ENCODE data around the gene DMBT1. TPM values are rescaled to one million over a fixed set of nuclear protein-coding genes. Genes with fewer than 3 reads are reported as not detected.

Gene DMBT1
- total and polyA plus RNA-seq, 2 of the 4 experiments (the other 2 are of a cell fraction): under 0.01 TPM; not detected in 1

DNA sequence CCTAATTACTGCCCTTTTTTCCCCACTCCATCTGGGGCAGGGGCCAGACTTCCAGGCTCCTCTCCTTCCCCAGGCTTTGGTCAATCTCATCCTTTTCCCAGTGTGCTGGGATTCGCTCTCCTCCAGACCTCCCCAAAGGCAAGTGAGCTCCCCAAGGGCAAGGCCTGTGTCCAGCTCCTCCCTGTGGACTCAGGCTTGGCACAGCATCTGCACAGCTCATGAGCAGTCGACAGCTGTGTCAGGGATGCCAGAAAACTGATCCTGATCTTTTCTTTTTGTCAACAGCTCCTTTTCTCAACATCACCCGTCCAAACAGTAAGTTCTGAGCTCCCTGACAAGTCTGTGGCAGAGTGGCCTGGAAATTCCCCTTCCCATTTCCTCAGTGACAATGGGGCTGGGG, 72.0 kb downstream of the DMBT1 start:
- WGBS, 2 experiments (ENCODE audit: extremely low coverage in 2 of 2, insufficient read length in 1 of 2): no CpG with 5 or more reads among the region's 3 CpGs
- H3K27ac ChIP-seq (ENCODE audit: insufficient read depth, low read length): no peak overlapping the region

More for the DNA sequence above, 72.0 kb downstream of the DMBT1 start:
- Histone ChIP-seq H3K4me2 (ENCODE audit: low read depth, low read length) (no peak overlapping the region), H3K4me1 (ENCODE audit: control insufficient read depth, insufficient read depth, low read length) (no peaks in the 10 kb centered on the region), H3K9me3 (ENCODE audit: control insufficient read depth, insufficient read depth, low read length) (no peaks in the 10 kb centered on the region), H3K9ac (ENCODE audit: low read depth, low read length) (no peak overlapping the region), H3K18ac (ENCODE audit: low read depth, low read length) (no peak overlapping the region), H4K20me1 (ENCODE audit: insufficient read depth, low read length) (no peaks in the 10 kb centered on the region), H3K79me1 (ENCODE audit: low read depth in 1 of 2, low read length in 2 of 2) (no peaks in the 10 kb centered on the region), H3K23ac (ENCODE audit: low read depth, low read length) (no peak overlapping the region), H2AK5ac (ENCODE audit: low read depth, low read length) (no peak overlapping the region), H2BK120ac (ENCODE audit: low read depth, low read length) (no peak overlapping the region), H3K56ac (ENCODE audit: extremely low read depth, insufficient read depth, low read length) (no peak overlapping the region), H3K36me3 (ENCODE audit: control insufficient read depth, insufficient read depth, low read length) (no peaks in the 10 kb centered on the region), H3K4ac (ENCODE audit: low read depth, low read length) (no peak overlapping the region), H2BK20ac (ENCODE audit: low read depth, low read length) (no peak overlapping the region), H4K5ac (ENCODE audit: low read depth, low read length) (no peak overlapping the region), H3K27me3 (ENCODE audit: control insufficient read depth, insufficient read depth, low read length) (no peaks in the 10 kb centered on the region), H3K4me3 (ENCODE audit: insufficient read depth, low read depth, low read length) (no peak overlapping the region), H2AK9ac (replicated peaks; ENCODE audit: low read depth, low read length, poor library complexity) (no peak overlapping the region), H2BK5ac (ENCODE audit: low read depth, low read length, poor library complexity, severe bottlenecking) (no peak overlapping the region), H3K14ac (replicated peaks; ENCODE audit: low read depth, low read length) (no peak overlapping the region), H3K9me1 (ENCODE audit: insufficient read depth, low read length) (no peaks in the 10 kb centered on the region), H2BK15ac (ENCODE audit: low read depth, low read length) (no peak overlapping the region), H4K91ac (ENCODE audit: insufficient read depth, low read depth, low read length) (no peak overlapping the region), H2AFZ (replicated peaks; ENCODE audit: low read length, poor library complexity) (no peak overlapping the region), H4K8ac (ENCODE audit: low read depth in 2 of 2, low read length in 2 of 2) (no peak overlapping the region)
- DNase-seq (no peak), ATAC-seq (ENCODE audit: low read depth) (no peak)
- ChIA-PET POLR2A (ENCODE audit: unreplicated experiment) (no interaction called here), CTCF (no interaction called here)
- BruUV-seq (replicated peaks): no TSS peak
- dilution Hi-C loops (cut with HindIII; ENCODE audit: low sequenced_read_pairs, unreplicated experiment): no loop called here
- TF ChIP-seq, protein P1, sequence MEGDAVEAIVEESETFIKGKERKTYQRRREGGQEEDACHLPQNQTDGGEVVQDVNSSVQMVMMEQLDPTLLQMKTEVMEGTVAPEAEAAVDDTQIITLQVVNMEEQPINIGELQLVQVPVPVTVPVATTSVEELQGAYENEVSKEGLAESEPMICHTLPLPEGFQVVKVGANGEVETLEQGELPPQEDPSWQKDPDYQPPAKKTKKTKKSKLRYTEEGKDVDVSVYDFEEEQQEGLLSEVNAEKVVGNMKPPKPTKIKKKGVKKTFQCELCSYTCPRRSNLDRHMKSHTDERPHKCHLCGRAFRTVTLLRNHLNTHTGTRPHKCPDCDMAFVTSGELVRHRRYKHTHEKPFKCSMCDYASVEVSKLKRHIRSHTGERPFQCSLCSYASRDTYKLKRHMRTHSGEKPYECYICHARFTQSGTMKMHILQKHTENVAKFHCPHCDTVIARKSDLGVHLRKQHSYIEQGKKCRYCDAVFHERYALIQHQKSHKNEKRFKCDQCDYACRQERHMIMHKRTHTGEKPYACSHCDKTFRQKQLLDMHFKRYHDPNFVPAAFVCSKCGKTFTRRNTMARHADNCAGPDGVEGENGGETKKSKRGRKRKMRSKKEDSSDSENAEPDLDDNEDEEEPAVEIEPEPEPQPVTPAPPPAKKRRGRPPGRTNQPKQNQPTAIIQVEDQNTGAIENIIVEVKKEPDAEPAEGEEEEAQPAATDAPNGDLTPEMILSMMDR (conservative IDR thresholded peaks at IDR 0.05; ENCODE audit: low read depth, low read length): no peak
- TF ChIP-seq MAZ (IDR thresholded peaks at IDR 0.05; ENCODE audit: borderline replicate concordance, low read depth, low read length) (no peak), FOS (IDR thresholded peaks at IDR 0.05; ENCODE audit: low read depth, low read length) (no peak), BHLHE40 (IDR thresholded peaks at IDR 0.05; ENCODE audit: low read depth, low read length) (no peak), CEBPB (IDR thresholded peaks at IDR 0.05; ENCODE audit: low read depth, low read length) (no peak), SMC3 (IDR thresholded peaks at IDR 0.05; ENCODE audit: low read depth, low read length) (no peak)
- TF ChIP-seq, protein P2, sequence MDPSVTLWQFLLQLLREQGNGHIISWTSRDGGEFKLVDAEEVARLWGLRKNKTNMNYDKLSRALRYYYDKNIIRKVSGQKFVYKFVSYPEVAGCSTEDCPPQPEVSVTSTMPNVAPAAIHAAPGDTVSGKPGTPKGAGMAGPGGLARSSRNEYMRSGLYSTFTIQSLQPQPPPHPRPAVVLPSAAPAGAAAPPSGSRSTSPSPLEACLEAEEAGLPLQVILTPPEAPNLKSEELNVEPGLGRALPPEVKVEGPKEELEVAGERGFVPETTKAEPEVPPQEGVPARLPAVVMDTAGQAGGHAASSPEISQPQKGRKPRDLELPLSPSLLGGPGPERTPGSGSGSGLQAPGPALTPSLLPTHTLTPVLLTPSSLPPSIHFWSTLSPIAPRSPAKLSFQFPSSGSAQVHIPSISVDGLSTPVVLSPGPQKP (IDR thresholded peaks at IDR 0.05; ENCODE audit: borderline replicate concordance, low read depth, low read length): no peak
- TF ChIP-seq, protein P3, sequence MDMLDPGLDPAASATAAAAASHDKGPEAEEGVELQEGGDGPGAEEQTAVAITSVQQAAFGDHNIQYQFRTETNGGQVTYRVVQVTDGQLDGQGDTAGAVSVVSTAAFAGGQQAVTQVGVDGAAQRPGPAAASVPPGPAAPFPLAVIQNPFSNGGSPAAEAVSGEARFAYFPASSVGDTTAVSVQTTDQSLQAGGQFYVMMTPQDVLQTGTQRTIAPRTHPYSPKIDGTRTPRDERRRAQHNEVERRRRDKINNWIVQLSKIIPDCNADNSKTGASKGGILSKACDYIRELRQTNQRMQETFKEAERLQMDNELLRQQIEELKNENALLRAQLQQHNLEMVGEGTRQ (IDR thresholded peaks at IDR 0.05; ENCODE audit: low read depth, low read length): no peak
- in situ Hi-C loops (cut with MboI; ENCODE audit: low sequenced_read_pairs): no loop called here
- intact Hi-C loops (cut with micrococcal nuclease): no loop called here

Measured in IMR-90 (cell line).